Measurements from ENCODE around the gene PIM3. TPM values are rescaled to one million over a fixed set of nuclear protein-coding genes. Genes with fewer than 3 reads are reported as not detected.
"Not testable (repeated sequence)": the region's sequence is repeated elsewhere in the genome, so short reads cannot be mapped to it uniquely, and the experiment has no call there.

The PIM3 gene
- total RNA-seq, 1 experiment from 2014 or later, result 86.3 TPM

DNA sequence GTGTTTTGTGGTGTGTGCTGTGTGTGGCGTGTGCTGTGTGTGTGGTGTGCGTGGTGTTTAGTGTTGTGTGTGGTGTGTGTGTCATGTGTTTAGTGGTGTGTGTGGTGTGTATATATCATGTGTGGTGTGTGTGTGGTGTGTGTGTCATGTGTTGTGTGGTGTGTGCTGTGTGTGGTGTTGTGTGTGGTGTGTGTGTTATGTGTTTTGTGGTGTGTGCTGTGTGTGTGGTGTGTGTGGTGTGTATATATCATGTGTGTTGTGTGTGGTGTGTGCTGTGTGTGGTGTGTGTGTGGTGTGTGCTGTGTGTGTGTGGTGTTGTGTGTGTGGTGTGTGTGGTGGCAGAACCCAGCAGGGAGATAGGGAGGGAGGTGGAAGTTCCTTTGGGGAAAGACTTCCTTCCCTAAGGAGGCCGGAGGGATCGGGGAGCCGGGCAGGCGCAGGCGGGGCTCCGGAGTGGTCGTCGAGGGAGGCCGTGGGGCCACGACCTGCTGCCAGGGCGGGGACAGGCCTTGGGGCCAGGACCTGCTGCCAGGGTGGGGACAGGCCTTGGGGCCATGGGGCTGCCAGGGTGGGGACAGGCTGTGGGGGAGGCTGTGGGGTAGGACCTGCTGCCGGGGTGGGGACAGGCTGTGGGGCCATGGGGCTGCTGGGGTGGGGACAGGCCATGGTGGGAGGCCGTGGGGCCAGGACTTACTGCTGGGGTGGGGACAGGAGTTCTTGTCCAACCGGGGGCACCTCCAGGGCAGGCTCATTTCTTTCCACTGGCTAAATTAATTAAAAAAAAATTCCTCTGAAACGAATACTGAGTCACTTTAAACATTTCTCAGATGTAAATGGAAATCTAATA is 15.2 kb downstream of the PIM3 start:
- intact Hi-C loops (cut with micrococcal nuclease; ENCODE audit: unreplicated experiment), result loop anchor here (10.0 kb wide), 1 partner anchor 49 kb away; no protein-coding TSS in a partner anchor
- H3K4me3 Mint-ChIP-seq (ENCODE audit: low read depth, unreplicated experiment), result peak overlapping the region; percentile 50
- CTCF ChIA-PET, result no interaction called here
- H3K36me3 Mint-ChIP-seq (ENCODE audit: insufficient read depth, unreplicated experiment), result peaks cover 9% of the 10 kb centered on the region
- peaks cover 11% of the 10 kb centered on the region for H3K4me1 Mint-ChIP-seq (ENCODE audit: low read depth, unreplicated experiment)
- peak overlapping the region; percentile 89 for H3K27ac Mint-ChIP-seq (ENCODE audit: unreplicated experiment)
- no peaks in the 10 kb centered on the region for H3K27me3 Mint-ChIP-seq (ENCODE audit: unreplicated experiment)
- DNase-seq, result no peak
- TF ChIP-seq, protein P1, sequence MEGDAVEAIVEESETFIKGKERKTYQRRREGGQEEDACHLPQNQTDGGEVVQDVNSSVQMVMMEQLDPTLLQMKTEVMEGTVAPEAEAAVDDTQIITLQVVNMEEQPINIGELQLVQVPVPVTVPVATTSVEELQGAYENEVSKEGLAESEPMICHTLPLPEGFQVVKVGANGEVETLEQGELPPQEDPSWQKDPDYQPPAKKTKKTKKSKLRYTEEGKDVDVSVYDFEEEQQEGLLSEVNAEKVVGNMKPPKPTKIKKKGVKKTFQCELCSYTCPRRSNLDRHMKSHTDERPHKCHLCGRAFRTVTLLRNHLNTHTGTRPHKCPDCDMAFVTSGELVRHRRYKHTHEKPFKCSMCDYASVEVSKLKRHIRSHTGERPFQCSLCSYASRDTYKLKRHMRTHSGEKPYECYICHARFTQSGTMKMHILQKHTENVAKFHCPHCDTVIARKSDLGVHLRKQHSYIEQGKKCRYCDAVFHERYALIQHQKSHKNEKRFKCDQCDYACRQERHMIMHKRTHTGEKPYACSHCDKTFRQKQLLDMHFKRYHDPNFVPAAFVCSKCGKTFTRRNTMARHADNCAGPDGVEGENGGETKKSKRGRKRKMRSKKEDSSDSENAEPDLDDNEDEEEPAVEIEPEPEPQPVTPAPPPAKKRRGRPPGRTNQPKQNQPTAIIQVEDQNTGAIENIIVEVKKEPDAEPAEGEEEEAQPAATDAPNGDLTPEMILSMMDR (IDR thresholded peaks at IDR 0.05; ENCODE audit: unreplicated experiment), result no peak
- no TSS peak for BruUV-seq (replicated peaks)
- peaks cover 7% of the 10 kb centered on the region for H3K9me3 Mint-ChIP-seq (ENCODE audit: low read depth, unreplicated experiment)

DNA sequence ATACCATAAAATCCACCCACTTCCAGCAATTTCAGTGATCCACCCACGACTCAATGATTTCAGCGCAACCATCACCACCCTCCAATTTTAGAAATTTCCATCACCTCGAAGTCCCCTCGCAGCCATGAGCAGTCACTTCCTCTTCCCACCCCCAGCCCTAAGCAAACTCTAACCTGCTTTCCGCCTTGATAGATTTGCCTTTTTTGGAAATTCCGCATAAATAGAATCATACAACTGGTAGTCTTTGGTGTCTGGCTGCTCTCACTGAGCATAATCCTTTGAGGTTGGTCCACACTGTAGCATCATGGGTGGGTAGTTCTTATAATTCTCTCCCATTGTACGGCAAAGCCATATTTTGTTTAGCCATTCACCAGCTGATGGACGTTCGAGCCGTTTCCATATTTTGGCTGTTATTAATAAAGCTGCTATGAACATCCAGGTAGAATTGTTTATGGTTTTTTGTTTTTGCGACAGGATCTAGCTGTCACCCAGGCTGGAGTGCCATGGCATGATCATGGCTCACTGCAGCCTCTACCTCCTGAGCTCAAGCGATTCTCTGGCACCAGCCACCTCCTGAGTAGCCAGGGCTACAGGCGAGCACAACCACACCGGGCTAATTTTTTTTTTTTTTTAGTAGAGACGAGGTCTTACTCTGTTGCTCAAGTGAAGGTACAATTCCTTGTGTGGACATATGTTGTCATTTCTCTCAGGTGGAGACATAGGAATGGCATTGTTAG is 16.0 kb downstream of the PIM3 start:
- Mint-ChIP-seq H3K9me3 (ENCODE audit: low read depth, unreplicated experiment) (peaks cover 7% of the 10 kb centered on the region), H3K27me3 (ENCODE audit: unreplicated experiment) (no peaks in the 10 kb centered on the region), H3K4me3 (ENCODE audit: low read depth, unreplicated experiment) (no peak overlapping the region), H3K4me1 (ENCODE audit: low read depth, unreplicated experiment) (peaks cover 11% of the 10 kb centered on the region), H3K27ac (ENCODE audit: unreplicated experiment) (no peak overlapping the region), H3K36me3 (ENCODE audit: insufficient read depth, unreplicated experiment) (peaks cover 4% of the 10 kb centered on the region)
- BruUV-seq (replicated peaks), result TSS peak; percentile 18
- CTCF ChIA-PET, result interaction anchor here (0.6 to 0.9 kb wide), 2 partner anchors 8 to 104 kb away, joined by 3 to 5 read pairs; no protein-coding TSS in a partner anchor
- intact Hi-C loops (cut with micrococcal nuclease; ENCODE audit: unreplicated experiment), result loop anchor here (10.0 kb wide), 1 partner anchor 48 kb away; no protein-coding TSS in a partner anchor
- TF ChIP-seq, protein P1 (IDR thresholded peaks at IDR 0.05; ENCODE audit: unreplicated experiment), result no peak
- DNase-seq, result no peak

DNA sequence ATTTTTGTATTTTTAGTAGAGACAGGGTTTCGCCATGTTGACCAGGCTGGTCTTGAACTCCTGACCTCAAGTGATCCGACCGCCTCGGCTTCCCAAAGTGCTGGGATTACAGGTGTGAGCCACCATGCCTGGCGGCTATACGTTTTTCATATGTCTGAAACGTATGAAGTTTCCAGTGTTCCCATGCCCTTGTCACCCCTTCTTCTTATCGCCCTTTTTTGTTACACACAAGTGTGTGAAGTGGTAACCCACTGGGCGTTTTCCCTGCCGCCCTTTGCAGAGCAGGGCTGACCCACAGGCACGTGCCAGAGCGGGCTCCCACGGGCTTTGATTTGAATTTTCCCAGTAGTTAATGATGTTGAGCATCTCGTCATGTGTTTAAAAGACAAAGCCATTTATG is 17.0 kb downstream of the PIM3 start:
- Mint-ChIP-seq H3K9me3 (ENCODE audit: low read depth, unreplicated experiment) (peaks cover 7% of the 10 kb centered on the region), H3K27me3 (ENCODE audit: unreplicated experiment) (no peaks in the 10 kb centered on the region), H3K27ac (ENCODE audit: unreplicated experiment) (no peak overlapping the region), H3K36me3 (ENCODE audit: insufficient read depth, unreplicated experiment) (peaks cover 4% of the 10 kb centered on the region), H3K4me1 (ENCODE audit: low read depth, unreplicated experiment) (peaks cover 11% of the 10 kb centered on the region), H3K4me3 (ENCODE audit: low read depth, unreplicated experiment) (no peak overlapping the region)
- no TSS peak for BruUV-seq (replicated peaks)
- intact Hi-C loops (cut with micrococcal nuclease; ENCODE audit: unreplicated experiment), result loop anchor here (10.0 kb wide), 1 partner anchor 47 kb away; no protein-coding TSS in a partner anchor
- CTCF ChIA-PET, result interaction anchor here (0.7 kb wide), 1 partner anchor 26 kb away, joined by 3 read pairs; no protein-coding TSS in a partner anchor
- TF ChIP-seq, protein P1 (IDR thresholded peaks at IDR 0.05; ENCODE audit: unreplicated experiment), result no peak
- DNase-seq, result no peak

DNA sequence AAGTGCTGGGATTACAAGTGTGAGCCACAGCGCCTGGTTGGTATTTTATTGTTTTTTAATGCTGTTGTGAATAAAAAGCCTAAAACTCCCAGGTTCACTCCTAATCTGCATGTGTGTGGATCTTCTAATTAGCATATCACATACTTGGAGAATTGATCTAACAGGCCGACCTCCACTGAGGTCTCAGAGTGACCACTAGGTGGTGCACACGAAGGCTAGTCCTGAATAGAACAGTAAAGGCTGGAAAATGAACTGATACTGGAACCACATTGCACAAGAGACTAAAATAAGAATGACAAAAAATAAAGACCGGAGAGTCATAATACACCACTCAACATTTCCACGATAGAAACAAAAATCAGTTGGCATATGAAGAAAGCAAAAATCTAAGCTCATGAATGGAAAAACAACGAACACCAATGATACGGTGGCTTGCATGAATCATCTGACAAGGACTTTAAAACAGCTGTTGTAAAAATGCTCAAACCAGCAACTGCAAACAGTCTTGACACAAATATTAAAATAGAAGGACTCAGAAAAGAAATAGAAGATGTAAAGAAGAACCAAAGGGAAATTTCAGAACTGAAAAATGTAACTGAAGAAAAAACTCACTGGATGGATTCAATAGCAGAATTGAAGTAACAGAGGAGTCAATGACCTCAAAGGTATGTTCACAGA is 19.2 kb downstream of the PIM3 start:
- DNase-seq, result peak; percentile 54
- H3K27ac Mint-ChIP-seq (ENCODE audit: unreplicated experiment), result peak overlapping the region; percentile 17
- H3K27me3 Mint-ChIP-seq (ENCODE audit: unreplicated experiment), result peaks cover 12% of the 10 kb centered on the region
- H3K4me3 Mint-ChIP-seq (ENCODE audit: low read depth, unreplicated experiment), result no peak overlapping the region
- TF ChIP-seq, protein P1 (IDR thresholded peaks at IDR 0.05; ENCODE audit: unreplicated experiment), result peak; percentile 57
- H3K9me3 Mint-ChIP-seq (ENCODE audit: low read depth, unreplicated experiment), result peaks cover 7% of the 10 kb centered on the region
- peaks cover 11% of the 10 kb centered on the region for H3K4me1 Mint-ChIP-seq (ENCODE audit: low read depth, unreplicated experiment)
- H3K36me3 Mint-ChIP-seq (ENCODE audit: insufficient read depth, unreplicated experiment), result peaks cover 4% of the 10 kb centered on the region
- intact Hi-C loops (cut with micrococcal nuclease; ENCODE audit: unreplicated experiment), result loop anchor here (10.0 kb wide), 1 partner anchor 45 kb away; no protein-coding TSS in a partner anchor
- no TSS peak for BruUV-seq (replicated peaks)
- CTCF ChIA-PET, result interaction anchor here (1.3 kb wide), 1 partner anchor 50 kb away, joined by 5 read pairs; no protein-coding TSS in a partner anchor

DNA sequence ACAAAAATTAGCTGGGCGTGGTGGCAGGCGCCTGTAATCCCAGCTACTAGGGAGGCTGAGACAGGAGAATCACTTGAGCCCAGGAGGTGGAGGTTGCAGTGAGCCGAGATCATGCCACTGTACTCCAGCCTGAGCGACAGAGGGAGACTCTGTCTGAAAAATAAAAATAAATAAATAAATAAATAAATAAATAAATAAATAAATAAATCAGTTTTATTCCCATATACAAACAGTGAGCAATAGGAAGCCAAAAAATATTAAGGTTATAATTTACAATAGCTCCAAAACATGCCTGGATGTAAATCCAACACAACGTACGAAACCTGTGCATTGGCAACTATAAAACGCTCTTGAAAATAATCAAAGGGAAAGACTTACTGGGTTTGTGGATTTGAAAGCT is 21.2 kb downstream of the PIM3 start:
- H3K36me3 Mint-ChIP-seq (ENCODE audit: insufficient read depth, unreplicated experiment); intact Hi-C loops (cut with micrococcal nuclease; ENCODE audit: unreplicated experiment); H3K4me3 Mint-ChIP-seq (ENCODE audit: low read depth, unreplicated experiment); H3K27ac Mint-ChIP-seq (ENCODE audit: unreplicated experiment); H3K4me1 Mint-ChIP-seq (ENCODE audit: low read depth, unreplicated experiment); BruUV-seq (replicated peaks); DNase-seq: not testable (repeated sequence)
- CTCF ChIA-PET, result interaction anchor here (1.0 kb wide), 1 partner anchor 12 kb away, joined by 3 read pairs; no protein-coding TSS in a partner anchor
- Mint-ChIP-seq H3K9me3 (ENCODE audit: low read depth, unreplicated experiment) (peaks cover 16% of the 10 kb centered on the region), H3K27me3 (ENCODE audit: unreplicated experiment) (peaks cover 28% of the 10 kb centered on the region)

Data from Calu3 (cell line).